ENCODE results near the gene OPTC. TPM values are rescaled to one million over a fixed set of nuclear protein-coding genes. Genes with fewer than 3 reads are reported as not detected.

Gene OPTC
- total RNA-seq, 1 donor = not detected

GRCh38 chr1:203473281-203473680 lies 20.7 kb upstream of the OPTC start:
- no peak overlapping the region for H3K4me3 ChIP-seq (ENCODE audit: insufficient read depth, low read length)
- no peak overlapping the region for H3K4me2 ChIP-seq (ENCODE audit: insufficient read depth, low read length)
- no peak overlapping the region for H3K27ac ChIP-seq (ENCODE audit: low read depth, low read length)
- no peak for DNase-seq (ENCODE audit: insufficient read length, low spot score, missing footprints)
- no peaks in the 10 kb centered on the region for H3K9me3 ChIP-seq (ENCODE audit: low read depth, low read length)
- no peak overlapping the region for H2AFZ ChIP-seq (ENCODE audit: low read length)
- no peaks in the 10 kb centered on the region for H3K36me3 ChIP-seq (ENCODE audit: insufficient read depth, low read length)
- no peaks in the 10 kb centered on the region for H3K79me2 ChIP-seq (ENCODE audit: insufficient read depth, low read length)
- peaks cover 15% of the 10 kb centered on the region for H3K4me1 ChIP-seq (ENCODE audit: insufficient read depth, low read length)
- TF ChIP-seq CTCF (IDR thresholded peaks at IDR 0.05; ENCODE audit: extremely low read depth, low read depth, low read length) = no peak
- H3K27me3 ChIP-seq (ENCODE audit: insufficient read depth, low read length) = peaks cover 2% of the 10 kb centered on the region
- H4K20me1 ChIP-seq (ENCODE audit: insufficient read depth, low read length) = no peaks in the 10 kb centered on the region

GRCh38 chr1:203473781-203474305 lies 20.1 kb upstream of the OPTC start:
- H3K79me2 ChIP-seq (ENCODE audit: insufficient read depth, low read length) = no peaks in the 10 kb centered on the region
- peaks cover 15% of the 10 kb centered on the region for H3K4me1 ChIP-seq (ENCODE audit: insufficient read depth, low read length)
- H3K9me3 ChIP-seq (ENCODE audit: low read depth, low read length) = no peaks in the 10 kb centered on the region
- no peak overlapping the region for H3K4me3 ChIP-seq (ENCODE audit: insufficient read depth, low read length)
- no peak overlapping the region for H3K4me2 ChIP-seq (ENCODE audit: insufficient read depth, low read length)
- no peak for TF ChIP-seq CTCF (IDR thresholded peaks at IDR 0.05; ENCODE audit: extremely low read depth, low read depth, low read length)
- H2AFZ ChIP-seq (ENCODE audit: low read length) = no peak overlapping the region
- H3K27ac ChIP-seq (ENCODE audit: low read depth, low read length) = no peak overlapping the region
- peaks cover 2% of the 10 kb centered on the region for H3K27me3 ChIP-seq (ENCODE audit: insufficient read depth, low read length)
- DNase-seq (ENCODE audit: insufficient read length, low spot score, missing footprints) = no peak
- no peaks in the 10 kb centered on the region for H4K20me1 ChIP-seq (ENCODE audit: insufficient read depth, low read length)
- H3K36me3 ChIP-seq (ENCODE audit: insufficient read depth, low read length) = no peaks in the 10 kb centered on the region

GRCh38 chr1:203475012-203475981 lies 18.7 kb upstream of the OPTC start, which contains the start of gene PRELP:
TSS of gene PRELP (plus strand) at chr1:203475806. CDS start at chr1:203483185, 7,379 bp downstream.
- DNase-seq (ENCODE audit: insufficient read length, low spot score, missing footprints) = peak; percentile 92
- Histone ChIP-seq H3K27me3 (ENCODE audit: insufficient read depth, low read length) (peaks cover 2% of the 10 kb centered on the region), H2AFZ (ENCODE audit: low read length) (peak within 1 kb of the TSS; percentile 26), H3K4me3 (ENCODE audit: insufficient read depth, low read length) (peak within 1 kb of the TSS; percentile 15), H3K9me3 (ENCODE audit: low read depth, low read length) (no peaks in the 10 kb centered on the region), H3K4me1 (ENCODE audit: insufficient read depth, low read length) (peaks cover 23% of the 10 kb centered on the region), H3K79me2 (ENCODE audit: insufficient read depth, low read length) (no peaks in the 10 kb centered on the region), H3K36me3 (ENCODE audit: insufficient read depth, low read length) (no peaks in the 10 kb centered on the region), H3K27ac (ENCODE audit: low read depth, low read length) (no peak within 1 kb of the TSS), H3K4me2 (ENCODE audit: insufficient read depth, low read length) (peak within 1 kb of the TSS; percentile 59), H4K20me1 (ENCODE audit: insufficient read depth, low read length) (no peaks in the 10 kb centered on the region)
- no peak for TF ChIP-seq CTCF (IDR thresholded peaks at IDR 0.05; ENCODE audit: extremely low read depth, low read depth, low read length)

- Histone ChIP-seq H3K4me3 (ENCODE audit: insufficient read depth, low read length) (no peak overlapping the region), H3K27me3 (ENCODE audit: insufficient read depth, low read length) (peaks cover 2% of the 10 kb centered on the region), H2AFZ (ENCODE audit: low read length) (peak overlapping the region; percentile 17), H4K20me1 (ENCODE audit: insufficient read depth, low read length) (no peaks in the 10 kb centered on the region), H3K79me2 (ENCODE audit: insufficient read depth, low read length) (no peaks in the 10 kb centered on the region), H3K36me3 (ENCODE audit: insufficient read depth, low read length) (no peaks in the 10 kb centered on the region), H3K27ac (ENCODE audit: low read depth, low read length) (no peak overlapping the region), H3K4me1 (ENCODE audit: insufficient read depth, low read length) (peaks cover 33% of the 10 kb centered on the region), H3K4me2 (ENCODE audit: insufficient read depth, low read length) (peak overlapping the region; percentile 20), H3K9me3 (ENCODE audit: low read depth, low read length) (no peaks in the 10 kb centered on the region)
- TF ChIP-seq CTCF (IDR thresholded peaks at IDR 0.05; ENCODE audit: extremely low read depth, low read depth, low read length) = no peak
- DNase-seq (ENCODE audit: insufficient read length, low spot score, missing footprints) = no peak
Observed at GRCh38 chr1:203476216-203476814, 17.6 kb upstream of the OPTC start.
